HG03460 (cell line): Measurements from ENCODE around the gene IL27RA.

Experiments
- ATAC-seq: cut with Tn5 transposase; IDR thresholded peaks from one replicate; pipeline ENCODE4 v1.9.1; 2021; ENCODE audit not compliant: unreplicated experiment

The IL27RA gene

DNA sequence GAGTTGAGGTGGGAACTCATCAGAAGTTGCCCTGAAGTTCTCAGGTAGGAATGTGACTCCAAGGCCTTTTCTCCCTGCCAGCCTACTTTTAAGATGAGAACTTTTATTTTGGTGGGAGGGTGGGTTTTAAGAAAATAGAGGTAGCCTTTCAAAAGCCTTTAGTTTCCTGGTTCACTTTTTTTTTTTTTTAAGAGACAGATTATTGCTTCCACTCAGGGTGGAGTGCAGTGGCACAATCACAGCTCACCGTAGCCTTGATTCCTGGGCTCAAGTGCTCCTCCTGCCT lies 51.1 kb downstream of the IL27RA start:
- ATAC-seq = no peak

DNA sequence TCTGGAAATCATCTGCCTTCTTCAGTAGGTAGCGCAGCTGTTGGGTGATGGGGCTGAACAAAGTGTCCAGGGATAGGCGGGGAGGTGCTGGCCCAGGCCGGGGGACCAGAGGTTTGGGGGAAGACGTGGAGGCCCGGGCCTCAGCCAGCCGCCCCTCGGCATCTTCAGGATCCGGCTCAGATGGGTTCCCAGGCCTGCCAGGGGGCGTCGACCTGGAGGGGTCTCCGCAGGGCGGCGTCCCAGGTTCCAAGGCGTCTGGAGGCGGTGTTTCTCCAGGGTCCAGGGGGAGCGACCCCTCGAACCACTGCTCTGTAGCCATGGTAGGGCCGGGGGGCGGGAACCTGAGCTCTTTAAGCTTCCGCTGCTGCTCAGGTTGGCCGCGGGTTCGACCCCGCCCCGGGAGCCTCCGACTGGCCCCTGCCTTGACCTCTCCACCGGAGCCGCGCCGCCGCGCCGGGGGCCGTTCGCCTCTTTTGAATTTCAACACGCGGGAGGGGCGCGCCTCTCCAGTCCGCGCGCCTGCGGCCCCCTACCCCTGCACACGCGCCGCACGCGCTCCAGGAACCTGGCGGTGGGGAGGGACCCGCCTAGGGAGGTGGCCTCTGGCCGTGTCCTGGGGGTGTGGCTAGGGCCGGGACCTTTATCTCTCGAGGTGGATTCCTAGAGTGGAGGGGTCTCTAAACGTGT lies 53.9 kb downstream of the IL27RA start, which contains the start of gene C19orf67:
C19orf67 (minus strand) TSS at position 475 of the 687 bp plus-strand sequence; CDS start at position 319, 156 bp downstream.
- no peak for ATAC-seq

DNA sequence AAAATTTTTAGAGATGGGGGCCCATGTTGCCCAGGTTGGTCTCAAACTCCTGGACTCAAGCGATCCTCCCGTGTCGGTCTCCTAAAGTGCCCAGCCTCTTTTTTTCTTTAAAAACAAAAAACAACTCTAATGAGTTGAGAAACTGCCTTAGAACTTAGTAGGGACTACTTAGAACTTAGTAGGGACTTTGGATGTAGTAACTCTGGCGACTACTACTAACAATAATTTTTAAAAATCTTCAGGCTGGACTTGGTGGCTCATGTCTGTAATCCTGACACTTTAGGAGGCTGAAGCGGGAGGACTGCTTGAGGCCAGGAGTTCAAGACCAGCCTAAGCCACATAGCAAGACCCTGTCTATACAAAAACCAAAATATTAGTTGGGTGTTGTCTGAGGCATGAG lies 54.5 kb downstream of the IL27RA start:
- no peak for ATAC-seq

DNA sequence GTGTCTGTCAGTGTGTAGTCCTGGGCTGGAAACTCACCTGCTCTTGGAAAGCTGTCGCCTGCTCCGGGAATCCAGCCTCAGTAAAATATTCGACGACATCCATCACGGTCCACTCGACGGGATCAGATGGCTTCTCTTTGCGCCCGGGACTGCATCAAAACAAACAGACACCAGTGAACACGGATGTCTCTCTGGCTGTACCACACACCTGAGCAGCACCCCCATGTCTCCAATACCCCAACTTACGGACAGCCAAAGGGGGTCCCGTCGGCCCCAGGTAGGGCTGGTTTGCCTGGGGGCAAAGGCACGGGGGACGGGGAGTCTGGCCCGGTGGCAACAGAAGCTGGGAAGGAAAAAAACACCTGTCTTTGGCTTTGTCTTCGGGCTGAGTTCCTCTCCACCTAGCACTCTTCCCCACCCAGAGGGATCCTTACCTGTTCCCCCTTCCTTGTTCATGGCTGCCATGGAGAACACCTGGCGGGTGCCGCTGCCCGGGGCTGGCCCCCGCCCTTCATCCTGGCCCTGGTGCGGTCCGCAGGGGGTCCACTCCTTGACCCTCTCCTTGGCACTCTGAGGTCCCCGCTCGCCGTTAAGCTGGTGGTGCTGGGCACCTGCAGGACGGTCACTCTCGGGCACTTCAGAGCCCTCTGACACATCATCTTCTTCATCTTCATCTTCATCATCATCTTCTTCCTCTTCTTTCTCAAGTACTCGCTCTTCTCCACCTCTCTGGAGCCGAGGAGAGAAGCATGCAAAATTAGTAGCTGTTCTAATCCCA lies 57.3 kb downstream of the IL27RA start:
- ATAC-seq = no peak

DNA sequence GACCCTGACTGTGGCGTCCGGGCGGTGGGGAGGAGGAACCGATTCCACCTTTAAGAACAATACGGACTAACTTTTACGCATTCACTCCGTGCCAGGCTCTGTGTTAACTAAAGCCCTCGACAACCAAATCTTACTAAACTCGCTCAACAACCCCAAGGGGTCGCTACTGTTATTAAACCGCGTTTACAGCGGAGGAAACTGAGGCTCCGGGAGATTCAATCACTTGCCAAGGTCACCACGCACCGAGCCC lies 57.8 kb downstream of the IL27RA start:
- ATAC-seq = no peak

DNA sequence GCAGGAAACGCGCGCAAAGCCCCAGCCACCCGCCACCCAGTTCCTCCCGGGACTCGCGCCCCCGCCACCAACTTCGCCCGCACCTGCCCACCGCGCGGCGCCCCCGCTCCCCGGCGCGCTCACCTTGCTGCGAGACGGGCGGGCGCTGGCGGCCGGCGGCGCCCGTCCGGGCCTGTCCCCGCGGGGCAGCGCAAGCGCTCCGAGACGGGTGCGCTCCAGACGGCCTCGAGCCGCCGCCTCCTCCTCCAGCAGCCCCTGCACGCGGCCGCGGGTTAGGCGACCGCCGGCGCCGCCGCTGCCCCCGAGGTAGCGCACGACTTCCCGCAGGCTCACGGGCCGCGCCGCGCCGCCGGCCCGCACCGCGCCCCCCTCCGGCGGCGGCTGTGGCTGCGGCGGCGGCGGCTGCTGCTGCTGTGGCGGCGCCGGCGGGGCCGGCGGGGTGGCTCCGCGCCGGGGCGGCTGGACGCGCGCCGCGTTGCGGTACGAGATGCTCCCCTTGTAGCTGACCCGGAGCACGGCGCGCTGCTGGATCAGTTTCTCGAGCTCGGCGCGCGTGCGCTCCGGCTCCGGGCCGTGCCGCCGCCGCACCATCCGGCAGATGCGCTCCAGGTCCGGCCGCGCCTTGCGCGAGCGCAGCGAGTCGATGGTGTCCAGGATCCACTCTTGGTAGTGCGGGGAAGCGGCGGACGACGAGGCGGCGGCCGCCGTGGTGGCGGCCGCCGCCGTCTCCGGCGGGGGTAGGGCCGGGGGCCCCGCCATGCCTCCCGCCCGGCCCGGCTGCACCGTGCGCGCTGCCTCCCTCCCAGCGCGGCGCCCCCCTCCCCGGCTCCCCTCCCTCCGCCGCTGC lies 58.3 kb downstream of the IL27RA start:
- peak; percentile 11 for ATAC-seq

DNA sequence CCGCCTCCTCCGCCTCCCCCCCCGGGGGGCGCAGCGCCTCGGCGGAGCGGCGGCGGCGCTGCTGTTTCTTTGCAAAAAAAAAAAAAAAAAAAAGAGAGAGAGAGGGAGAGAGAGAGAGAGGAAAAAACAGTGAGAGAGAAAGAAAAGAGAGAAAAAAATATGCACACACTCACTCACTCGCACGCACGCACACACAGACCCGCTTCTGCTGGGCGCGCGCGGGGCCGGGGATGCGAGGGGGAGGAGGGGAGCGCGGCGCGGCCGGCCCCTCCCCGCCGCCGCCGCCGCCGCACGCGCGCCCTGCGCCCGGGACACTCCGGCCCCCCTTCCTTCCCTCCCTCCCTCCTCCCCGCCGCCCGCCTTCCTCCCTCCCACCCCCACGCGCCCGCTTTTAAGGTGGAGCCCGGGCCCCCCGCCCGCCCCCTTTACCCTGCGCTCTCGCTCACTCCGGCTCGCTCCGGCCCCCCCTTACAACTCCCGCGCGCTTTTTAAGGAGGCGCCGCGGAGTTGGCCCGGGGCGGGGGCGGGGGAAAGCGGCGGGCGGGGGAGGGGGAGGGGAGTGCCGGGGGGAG lies 59.0 kb downstream of the IL27RA start, which contains the start of gene SAMD1:
SAMD1 (minus strand) TSS at position 243 of the 572 bp plus-strand sequence.
- ATAC-seq = peak; percentile 37

DNA sequence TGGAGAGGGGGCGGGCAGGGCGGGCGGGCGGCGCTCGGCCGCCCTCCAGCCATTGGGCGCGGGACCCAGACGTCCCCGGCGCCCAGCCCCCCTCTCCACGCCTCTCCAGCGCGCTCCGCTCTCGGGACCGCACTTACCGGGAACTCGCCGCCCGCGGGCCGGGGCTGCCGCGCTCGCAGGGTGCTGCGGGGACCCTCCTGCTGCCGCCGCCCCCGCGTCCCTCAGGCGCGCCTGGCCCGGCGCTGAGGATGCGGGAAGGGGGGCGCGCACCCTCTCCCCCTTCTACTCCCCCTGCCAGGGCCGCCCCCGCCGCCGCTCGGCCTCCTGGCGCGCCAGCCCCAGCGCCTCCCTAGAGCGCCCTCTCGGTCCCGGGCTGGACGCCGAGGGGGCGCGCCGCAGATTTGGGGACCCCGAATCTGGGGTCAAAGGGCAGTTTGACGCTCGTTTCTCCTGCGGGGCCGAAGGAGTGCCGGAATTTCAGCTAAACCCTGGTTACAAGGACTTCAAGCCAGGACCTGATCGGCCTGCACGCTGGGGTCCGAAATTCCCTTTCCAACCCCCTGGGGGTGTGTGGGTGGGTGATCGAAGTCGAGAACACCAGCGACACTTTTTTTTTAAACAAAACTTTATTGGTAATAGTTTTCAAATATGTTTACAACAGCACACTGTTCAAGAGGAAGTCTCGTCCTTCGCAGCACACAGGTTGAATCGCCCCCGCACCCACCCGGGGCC lies 59.7 kb downstream of the IL27RA start:
- peak; percentile 42 for ATAC-seq

DNA sequence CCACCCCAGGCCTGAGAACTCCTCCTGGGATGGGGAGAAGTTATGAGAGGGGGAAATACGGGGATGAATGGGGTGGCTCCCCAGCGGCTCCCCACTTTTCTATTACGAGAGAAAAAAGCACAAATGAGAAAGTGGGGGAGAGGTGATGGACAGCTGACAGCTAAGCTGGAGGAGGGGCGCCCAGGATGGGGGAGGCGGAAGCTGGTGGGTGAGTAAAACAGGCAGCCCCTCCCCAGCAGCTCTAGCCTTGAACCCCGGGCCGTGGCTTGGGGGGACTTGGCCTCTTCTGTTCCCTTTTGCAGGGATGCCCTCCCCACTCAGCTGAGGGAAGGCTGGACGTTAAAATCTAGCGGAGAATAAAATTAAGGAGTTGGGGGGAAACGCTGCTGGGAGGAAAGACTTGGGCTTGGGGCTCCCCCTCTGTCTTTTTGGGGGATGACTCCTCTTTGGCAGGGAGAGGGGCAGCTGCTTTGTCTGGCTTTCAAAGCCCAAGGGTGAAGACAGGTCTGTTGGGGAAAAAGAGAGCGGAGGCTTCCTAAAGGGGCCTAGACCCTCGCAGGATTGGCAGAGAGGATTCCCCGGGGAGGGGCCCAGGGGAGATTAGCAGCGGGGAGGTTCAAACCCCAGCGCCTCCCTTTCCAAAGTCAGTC lies 60.4 kb downstream of the IL27RA start:
- ATAC-seq = peak; percentile 12

DNA sequence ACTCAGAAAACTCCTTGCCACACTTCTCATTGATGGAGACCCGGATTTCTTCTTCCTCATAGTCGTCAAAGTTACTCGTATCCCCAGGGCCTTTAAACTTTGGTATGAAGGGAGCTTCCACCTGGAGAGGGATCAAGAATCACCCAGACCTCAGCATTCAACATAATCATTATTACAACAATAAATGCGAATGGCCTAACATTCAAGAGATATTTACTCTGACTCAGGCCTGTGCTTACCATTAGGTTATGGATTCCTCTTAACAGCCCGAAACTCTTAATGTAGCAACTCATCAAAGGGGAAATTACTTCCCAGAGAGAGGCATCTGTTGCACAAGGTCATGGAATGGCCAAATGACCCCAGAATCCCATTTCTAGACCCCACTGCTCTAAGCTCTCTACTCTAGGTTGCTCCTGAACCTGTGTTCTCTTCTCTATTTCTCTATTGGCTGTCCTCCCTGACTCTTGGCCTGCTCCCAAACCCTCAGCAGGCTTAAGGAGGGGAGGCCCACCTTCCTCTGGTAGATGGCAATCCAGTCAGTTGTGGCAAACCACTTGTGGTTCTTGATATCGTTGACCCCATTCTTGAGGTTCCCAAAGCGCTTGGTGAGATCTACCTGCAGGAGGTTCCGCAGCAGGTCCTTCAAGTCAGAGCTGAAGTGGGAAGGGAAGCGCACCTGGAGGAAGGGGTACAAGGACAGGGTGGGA lies 61.7 kb downstream of the IL27RA start:
- no peak for ATAC-seq

DNA sequence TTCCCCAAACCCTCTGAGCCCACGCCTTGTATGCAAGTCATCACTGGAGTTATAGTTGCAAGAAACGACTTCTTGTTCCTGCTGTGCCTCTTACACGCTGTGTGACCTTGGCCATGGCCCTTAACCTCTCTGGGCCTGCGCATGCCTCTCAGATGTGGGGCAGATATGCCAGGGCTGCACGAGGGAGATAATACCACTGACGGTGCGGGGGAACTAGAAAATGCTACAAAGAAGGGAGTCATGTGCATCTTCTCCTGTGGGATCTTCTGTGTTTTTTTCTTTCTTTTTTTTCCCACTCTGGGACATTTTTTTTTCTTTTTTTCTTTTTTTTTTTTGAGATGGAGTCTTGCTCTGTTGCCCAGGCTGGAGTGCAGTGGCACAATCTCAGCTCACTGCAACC lies 63.3 kb downstream of the IL27RA start:
- no peak for ATAC-seq

DNA sequence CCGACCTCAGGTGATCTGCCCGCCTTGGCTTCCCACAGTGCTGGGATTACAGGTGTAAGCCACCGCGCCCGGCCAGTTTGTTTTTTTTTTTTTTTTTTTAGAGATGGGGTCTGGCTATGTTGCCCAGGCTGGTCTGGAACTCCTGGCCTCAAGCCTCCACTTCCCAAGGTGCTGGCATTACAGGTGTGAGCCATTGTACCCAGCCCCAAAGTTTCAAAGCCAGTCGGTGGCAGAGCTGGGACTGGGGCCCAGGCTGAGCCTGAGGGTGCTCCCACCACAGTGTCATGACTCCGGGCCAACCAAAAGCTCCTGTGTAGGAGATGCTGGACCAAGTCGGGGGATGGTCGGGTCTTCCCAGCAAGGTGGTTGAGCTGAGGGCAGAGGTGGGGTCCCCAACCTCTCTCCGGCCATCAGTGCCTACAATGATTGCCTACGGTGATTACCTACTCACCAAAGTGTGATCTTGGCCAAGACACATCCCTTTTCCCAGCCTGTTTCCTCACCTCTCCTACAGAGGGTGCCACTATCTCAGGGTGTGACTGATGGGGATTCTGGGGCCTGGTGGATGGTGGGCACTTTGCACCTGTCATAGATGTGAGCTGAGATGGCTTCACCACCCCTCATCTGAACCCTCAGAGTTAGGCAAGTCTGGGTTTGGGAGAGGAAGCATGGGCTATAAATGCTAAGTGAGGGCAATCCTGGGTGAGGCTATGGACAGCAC lies 64.9 kb downstream of the IL27RA start:
- no peak for ATAC-seq

DNA sequence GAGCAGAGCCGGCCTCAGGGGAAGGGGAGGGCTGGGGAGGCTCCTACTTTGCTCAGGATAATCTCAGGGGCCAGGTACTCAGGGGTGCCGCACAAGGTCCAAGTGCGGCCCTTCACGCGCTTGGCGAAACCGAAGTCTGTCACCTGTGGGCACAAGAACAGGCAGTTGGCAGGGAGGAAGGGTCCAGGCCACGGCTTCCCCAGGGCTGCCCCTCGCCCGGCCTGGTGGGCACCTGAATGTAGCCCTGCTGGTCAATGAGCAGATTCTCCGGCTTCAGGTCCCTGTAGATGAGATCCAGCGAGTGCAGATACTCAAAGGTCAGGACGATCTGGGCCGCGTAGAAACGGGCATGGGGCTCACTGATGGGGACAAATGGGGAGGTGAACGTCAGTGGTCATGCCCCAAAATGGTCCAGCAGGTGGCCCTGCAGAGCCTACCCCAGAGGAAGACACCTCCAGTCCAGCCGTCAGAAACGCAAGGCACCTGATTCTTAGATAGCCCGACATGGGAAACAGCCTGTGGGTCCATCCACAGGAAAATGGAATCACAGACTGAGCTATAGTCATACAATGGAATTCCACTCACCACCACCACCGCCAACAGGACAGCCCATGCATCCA lies 66.1 kb downstream of the IL27RA start:
- ATAC-seq = no peak

DNA sequence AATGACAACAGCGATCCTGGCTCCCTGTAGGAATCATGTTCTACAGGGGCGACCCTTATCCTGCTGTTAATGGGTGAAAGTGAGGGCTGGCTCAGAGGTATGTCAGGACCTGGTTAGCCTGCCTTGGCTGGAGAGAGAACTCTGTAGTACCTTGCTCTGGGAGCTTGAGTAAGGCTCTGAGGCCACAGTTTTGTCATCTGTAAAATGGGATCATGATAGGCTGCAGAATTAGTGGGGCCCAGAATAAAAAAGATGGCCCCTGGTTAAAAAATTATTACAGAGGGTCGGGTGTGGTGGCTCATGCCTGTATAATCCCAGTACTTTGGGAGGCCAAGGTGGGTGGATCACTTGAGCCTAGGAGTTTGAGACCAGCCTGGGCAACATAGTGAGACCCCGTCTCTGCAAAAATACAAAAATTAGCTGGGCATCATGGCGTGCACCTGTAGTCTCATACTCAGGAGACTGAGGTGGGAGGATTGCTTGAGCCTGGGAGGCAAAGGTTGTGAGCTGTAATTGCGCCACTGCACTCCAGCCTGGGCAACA lies 69.5 kb downstream of the IL27RA start:
- no peak for ATAC-seq

DNA sequence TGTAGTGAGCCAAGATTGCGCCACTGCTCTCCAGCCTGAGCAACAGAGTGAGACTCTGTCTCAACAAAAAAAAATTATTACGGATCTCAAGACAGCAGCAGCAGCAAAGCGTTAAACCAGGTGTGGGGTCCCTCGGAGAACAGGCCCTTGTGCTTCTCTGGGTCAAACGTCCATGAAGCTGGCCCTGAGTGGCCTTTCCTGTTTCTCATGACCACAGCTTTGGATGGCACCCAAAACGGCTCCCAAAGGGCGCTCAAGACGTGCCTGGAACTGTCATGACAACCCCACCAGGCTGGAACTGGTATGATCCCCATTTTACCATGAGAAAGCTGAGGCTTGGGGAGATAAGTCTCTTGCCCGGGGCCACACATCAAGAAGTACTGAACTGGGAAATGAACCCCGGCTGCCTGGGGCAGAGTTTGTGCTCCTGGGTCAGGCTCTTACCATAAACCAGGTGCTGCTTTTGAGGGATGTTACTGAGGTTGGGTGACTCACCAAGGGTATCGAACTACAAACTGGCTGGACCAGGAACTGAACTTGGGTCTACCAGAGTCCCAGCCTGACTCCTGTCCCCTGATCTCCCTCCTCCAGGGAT lies 70.6 kb downstream of the IL27RA start:
- no peak for ATAC-seq

DNA sequence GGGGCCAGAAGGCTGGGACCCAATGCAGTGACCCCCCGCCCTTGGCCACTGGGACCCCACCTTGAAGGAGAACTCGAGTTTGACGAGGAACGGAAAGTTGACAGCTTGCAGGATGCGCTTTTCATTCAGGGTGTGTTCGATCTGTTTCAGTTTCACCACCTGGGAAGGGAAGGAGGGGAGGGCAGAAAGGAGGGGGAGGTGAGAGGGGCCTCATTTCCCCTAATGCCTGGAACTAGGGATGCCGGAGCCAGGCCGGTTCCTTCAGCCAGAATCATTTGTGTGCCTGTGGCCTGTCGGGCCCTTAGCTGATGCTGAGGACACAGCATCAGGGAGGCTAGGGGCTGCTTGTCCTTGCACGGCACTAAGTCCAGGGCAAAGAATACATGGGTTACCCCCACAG lies 71.2 kb downstream of the IL27RA start:
- ATAC-seq = no peak
